PFSK-1 (cell line): ENCODE results near the gene RNF4.

Source experiments
- POLR2AphosphoS5 ChIP-seq: IDR thresholded peaks from 2 replicates; pipeline ENCODE4 v1.6.1; 2012; ENCODE audit warnings: low read depth, mild to moderate bottlenecking, control low read depth, low read length, moderate library complexity
- REST ChIP-seq, 2 experiments: IDR thresholded peaks; 2 replicates each; pipeline versions ENCODE4 v1.6.1 to v1.8.0; 2011 to 2012; ENCODE audit warnings: low read depth in 2 of 2, low read length in 2 of 2, control low read depth in 1 of 2, inconsistent platforms in 1 of 2, mild to moderate bottlenecking in 1 of 2, moderate library complexity in 1 of 2; ENCODE audit not compliant: insufficient read depth in 1 of 2
- TAF1 ChIP-seq: IDR thresholded peaks from 2 replicates; pipeline ENCODE4 v1.6.1; 2012; ENCODE audit warnings: low read length, control low read depth, borderline replicate concordance; ENCODE audit not compliant: insufficient read depth

DNA sequence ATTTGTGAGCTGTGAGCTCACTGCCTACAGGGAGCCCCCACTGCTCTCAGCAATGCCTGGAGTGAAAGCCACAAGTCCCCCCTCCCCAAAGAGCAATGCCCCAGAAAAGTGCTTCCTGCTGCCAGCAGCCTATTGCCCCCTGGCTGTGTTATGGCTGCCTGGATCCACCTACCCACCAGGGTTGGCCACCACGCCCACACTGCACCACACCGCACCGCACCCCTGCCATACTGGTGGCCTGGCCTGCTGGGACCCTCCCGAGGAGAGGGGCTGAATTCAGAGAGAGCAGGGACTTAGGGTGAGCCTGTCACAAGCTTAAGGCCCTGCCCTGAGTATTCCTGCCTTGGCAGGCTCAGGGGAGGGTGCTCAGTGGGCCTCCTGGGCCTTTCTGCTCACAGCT, 45.8 kb upstream of the RNF4 start:
- TF ChIP-seq POLR2AphosphoS5 = no peak
- no peak for TF ChIP-seq TAF1
- no peak for TF ChIP-seq REST (IDR thresholded peaks at IDR 0.05; ENCODE audit: insufficient read depth in 1 of 2, low read depth in 2 of 2, low read length in 2 of 2)
